OCI-LY1 (cell line): ENCODE data around the gene NR6A1.

Experiments
- H2AFZ ChIP-seq: fragments of 200-600 bp; sonication (generic), shearing (Covaris generic); 2 replicates; pipeline ENCODE4 v1.6.0; 2014; ENCODE audit warnings: antibody characterized with exemption, mild to moderate bottlenecking, low read length
- H3F3A ChIP-seq: fragments of 200-600 bp; sonication (generic), shearing (Covaris generic); 2 replicates; pipeline ENCODE4 v1.6.0; 2014; ENCODE audit warnings: mild to moderate bottlenecking, antibody characterized with exemption, low read length, moderate library complexity; ENCODE audit not compliant: insufficient read depth
- H3K27ac ChIP-seq: fragments of 200-600 bp; sonication (generic); 2 replicates; pipeline ENCODE4 v1.5.1; 2014; ENCODE audit warnings: low read length, mixed run types, mild to moderate bottlenecking, low read depth; ENCODE audit not compliant: poor library complexity, severe bottlenecking
- H3K27me3 ChIP-seq: fragments of 200-600 bp; sonication (generic); 2 replicates; pipeline ENCODE4 v1.6.0; 2014; ENCODE audit warnings: antibody characterized with exemption, mild to moderate bottlenecking, low read length, moderate library complexity; ENCODE audit not compliant: insufficient read depth
- H3K36me3 ChIP-seq: fragments of 200-600 bp; sonication (generic); 2 replicates; pipeline ENCODE4 v1.6.1; 2014; ENCODE audit warnings: mild to moderate bottlenecking, antibody characterized with exemption, low read length, moderate library complexity, mixed read lengths; ENCODE audit not compliant: insufficient read depth
- H3K4me1 ChIP-seq: fragments of 200-600 bp; sonication (generic); 2 replicates; pipeline ENCODE4 v1.5.1; 2014; ENCODE audit warnings: mild to moderate bottlenecking, low read length, moderate library complexity; ENCODE audit not compliant: insufficient read depth, severe bottlenecking
- H3K4me2 ChIP-seq: fragments of 200-600 bp; sonication (generic), shearing (Covaris generic); 2 replicates; pipeline ENCODE4 v1.6.1; 2014; ENCODE audit warnings: low read length
- H3K4me3 ChIP-seq: fragments of 200-600 bp; sonication (generic); 2 replicates; pipeline ENCODE4 v1.5.1; 2014; ENCODE audit warnings: low read length, low read depth, mild to moderate bottlenecking, mixed read lengths; ENCODE audit not compliant: poor library complexity, severe bottlenecking
- H3K79me2 ChIP-seq: fragments of 200-600 bp; shearing (Covaris generic); 2 replicates; pipeline ENCODE4 v1.6.1; 2016; ENCODE audit warnings: mixed run types, low read length, mixed read lengths; ENCODE audit not compliant: insufficient read depth
- H3K9ac ChIP-seq: fragments of 200-600 bp; sonication (generic), shearing (Covaris generic); 2 replicates; pipeline ENCODE4 v1.6.1; 2014; ENCODE audit warnings: mild to moderate bottlenecking, low read length, mixed read lengths
- H3K9me2 ChIP-seq: fragments of 200-600 bp; sonication (generic), shearing (Covaris generic); 2 replicates; pipeline ENCODE4 v1.6.1; 2014; ENCODE audit warnings: low read depth, mild to moderate bottlenecking, low read length, mixed read lengths
- H3K9me3 ChIP-seq: fragments of 200-600 bp; shearing (Covaris generic); 2 replicates; pipeline ENCODE4 v1.6.1; 2014; ENCODE audit warnings: low read length, mixed read lengths
- H4K20me1 ChIP-seq: fragments of 200-600 bp; sonication (generic), shearing (Covaris generic); 2 replicates; pipeline ENCODE4 v1.6.0; 2016; ENCODE audit warnings: mild to moderate bottlenecking, low read length; ENCODE audit not compliant: insufficient read depth
- CTCF ChIP-seq: fragments of 200-600 bp; sonication (generic), shearing (Covaris generic); IDR thresholded peaks from 2 replicates; pipeline ENCODE4 v1.5.1; 2017; ENCODE audit warnings: mild to moderate bottlenecking, antibody characterized with exemption, low read length, moderate library complexity, mixed read lengths
- EZH2 ChIP-seq: fragments of 200-600 bp; sonication (generic), shearing (Covaris generic); IDR thresholded peaks from 2 replicates; pipeline ENCODE4 v1.8.0; 2017; ENCODE audit warnings: borderline replicate concordance, mixed run types, mild to moderate bottlenecking, antibody characterized with exemption, low read length, moderate library complexity, mixed read lengths

NR6A1 gene

DNA sequence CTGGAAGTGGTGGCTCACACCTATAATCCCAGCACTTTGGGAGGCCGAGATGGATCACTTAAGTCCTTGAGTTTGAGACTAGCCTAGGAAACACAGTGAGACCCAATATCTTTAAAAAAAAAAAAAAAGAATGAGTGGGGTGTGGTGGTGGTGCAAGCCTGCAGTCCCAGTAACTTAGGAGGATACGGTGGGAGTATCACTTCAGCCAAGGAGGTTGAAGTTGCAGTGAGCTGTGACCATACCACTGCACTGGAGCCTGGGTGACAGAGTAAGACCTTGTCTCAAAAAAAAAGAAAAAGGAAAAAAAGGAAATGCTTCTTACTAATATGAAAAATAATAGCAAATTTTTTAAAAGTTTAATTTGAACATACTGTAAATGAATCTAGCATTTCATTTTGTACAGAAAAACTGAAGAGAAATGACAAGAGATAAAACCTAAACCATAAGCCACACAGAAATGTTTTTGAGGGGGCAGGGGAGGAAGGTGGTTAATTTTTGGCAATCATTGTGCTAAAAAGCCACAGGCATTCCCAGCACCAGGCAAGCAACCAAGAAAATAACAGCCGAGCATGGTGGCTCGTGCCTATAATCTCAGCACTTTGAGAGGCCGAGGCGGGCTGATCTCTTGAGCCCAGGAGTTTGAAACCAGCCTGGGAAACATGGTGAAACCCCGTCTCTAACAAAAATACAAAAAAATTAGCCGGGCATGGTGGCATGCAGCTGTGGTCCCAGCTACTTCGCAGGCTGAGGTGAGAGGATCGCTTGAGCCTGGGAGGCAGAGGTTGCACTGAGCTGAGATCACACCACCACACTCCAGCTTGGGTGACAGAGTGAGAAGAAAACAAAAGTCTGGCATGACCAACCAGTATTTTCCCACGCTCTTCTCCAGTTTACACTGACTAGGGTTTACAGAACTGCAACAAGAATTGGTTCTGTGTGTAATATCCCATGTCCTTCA lies 149.5 kb downstream of the NR6A1 start:
- Histone ChIP-seq H3K27ac (no peak overlapping the region), H3K4me2 (no peak overlapping the region), H3K4me3 (no peak overlapping the region), H3K27me3 (no peaks in the 10 kb centered on the region), H3K9me2 (no peaks in the 10 kb centered on the region), H2AFZ (no peak overlapping the region), H3K36me3 (no peaks in the 10 kb centered on the region), H3K9ac (no peak overlapping the region), H3K79me2 (no peaks in the 10 kb centered on the region), H3F3A (no peaks in the 10 kb centered on the region), H3K9me3 (no peaks in the 10 kb centered on the region), H4K20me1 (no peaks in the 10 kb centered on the region), H3K4me1 (no peaks in the 10 kb centered on the region)
- TF ChIP-seq EZH2 (no peak), CTCF (no peak)

GRCh38 chr9:124618476-124618875 lies 152.6 kb downstream of the NR6A1 start:
- Histone ChIP-seq H2AFZ (no peak overlapping the region), H3K4me2 (no peak overlapping the region), H3K27ac (no peak overlapping the region), H3K4me3 (no peak overlapping the region), H3K9me3 (no peaks in the 10 kb centered on the region), H3F3A (no peaks in the 10 kb centered on the region), H3K9me2 (no peaks in the 10 kb centered on the region), H3K27me3 (no peaks in the 10 kb centered on the region), H3K4me1 (no peaks in the 10 kb centered on the region), H3K9ac (no peak overlapping the region), H3K36me3 (no peaks in the 10 kb centered on the region), H3K79me2 (no peaks in the 10 kb centered on the region), H4K20me1 (no peaks in the 10 kb centered on the region)
- no peak for TF ChIP-seq CTCF
- TF ChIP-seq EZH2 = no peak

GRCh38 chr9:124617477-124618141 lies 153.5 kb downstream of the NR6A1 start:
- H3K4me3 ChIP-seq = no peak overlapping the region
- no peaks in the 10 kb centered on the region for H4K20me1 ChIP-seq
- no peak overlapping the region for H3K4me2 ChIP-seq
- H3K79me2 ChIP-seq = no peaks in the 10 kb centered on the region
- no peaks in the 10 kb centered on the region for H3K9me3 ChIP-seq
- H2AFZ ChIP-seq = no peak overlapping the region
- no peak overlapping the region for H3K27ac ChIP-seq
- TF ChIP-seq CTCF (peak; percentile 96), EZH2 (no peak)
- H3K9me2 ChIP-seq = no peaks in the 10 kb centered on the region
- H3F3A ChIP-seq = no peaks in the 10 kb centered on the region
- H3K36me3 ChIP-seq = no peaks in the 10 kb centered on the region
- no peaks in the 10 kb centered on the region for H3K4me1 ChIP-seq
- H3K9ac ChIP-seq = no peak overlapping the region
- no peaks in the 10 kb centered on the region for H3K27me3 ChIP-seq
